HepG2 (cell line): ENCODE data around the gene PLPP3. TPM values are rescaled to one million over a fixed set of nuclear protein-coding genes. Genes with fewer than 3 reads are reported as not detected.
A peak's percentile ranks its signal among the peaks of the same experiment; 100 is the strongest.

Experiments
- ELF4 ChIP-seq: sonication (generic); formaldehyde crosslinking; IDR thresholded peaks from 2 replicates; pipeline ENCODE4 v1.5.0; 2020; ENCODE audit warnings: missing genetic modification reagents, mild to moderate bottlenecking, moderate library complexity, borderline replicate concordance
- GRHL1 ChIP-seq: sonication (generic); formaldehyde crosslinking; conservative IDR thresholded peaks from 2 replicates; pipeline ENCODE4 v1.8.0; 2022; ENCODE audit warnings: missing genetic modification reagents
- HNF4G ChIP-seq, 2 experiments: sonication (generic) in 1 of 2; formaldehyde crosslinking in 1 of 2; IDR thresholded peaks; 2 replicates each; pipeline versions ENCODE4 v1.4.0 to v1.6.1; 2011 to 2020; ENCODE audit warnings: borderline replicate concordance in 2 of 2, low read depth in 2 of 2, mild to moderate bottlenecking in 2 of 2, low read length in 1 of 2, missing genetic modification reagents in 1 of 2, moderate library complexity in 1 of 2
- HNRNPUL1 ChIP-seq: fragments of 200-400 bp; formaldehyde crosslinking; IDR thresholded peaks from 2 replicates; pipeline ENCODE4 v1.6.1; 2017; ENCODE audit warnings: low read depth, mild to moderate bottlenecking, low read length, moderate library complexity
- LBX2 ChIP-seq: sonication (generic); formaldehyde crosslinking; IDR thresholded peaks from 2 replicates; pipeline ENCODE4 v1.5.0; 2020; ENCODE audit warnings: missing genetic modification reagents, mild to moderate bottlenecking, borderline replicate concordance
- MAFF ChIP-seq: IDR thresholded peaks from 2 replicates; pipeline ENCODE4 v1.6.1; 2011; ENCODE audit warnings: low read depth, low read length, improper control_type of control experiment
- NFAT5 ChIP-seq: sonication (generic); formaldehyde crosslinking; IDR thresholded peaks from 2 replicates; pipeline ENCODE4 v1.4.0; 2020; ENCODE audit warnings: missing genetic modification reagents
- NPAS2 ChIP-seq: sonication (generic); formaldehyde crosslinking; IDR thresholded peaks from 2 replicates; pipeline ENCODE4 v1.8.0; 2022; ENCODE audit warnings: mild to moderate bottlenecking, missing genetic modification reagents, borderline replicate concordance
- PAX8 ChIP-seq: sonication (generic); formaldehyde crosslinking; IDR thresholded peaks from 2 replicates; pipeline ENCODE4 v1.8.0; 2022; ENCODE audit warnings: mild to moderate bottlenecking, missing genetic modification reagents, borderline replicate concordance
- PCBP1 ChIP-seq: fragments of 200-400 bp; formaldehyde crosslinking; IDR thresholded peaks from 2 replicates; pipeline ENCODE4 v1.6.1; 2017; ENCODE audit warnings: mild to moderate bottlenecking, low read depth, low read length, borderline replicate concordance
- REXO4 ChIP-seq: sonication (generic); formaldehyde crosslinking; IDR thresholded peaks from 2 replicates; pipeline ENCODE4 v1.8.0; 2022; ENCODE audit warnings: missing genetic modification reagents, mild to moderate bottlenecking, borderline replicate concordance
- SIN3B ChIP-seq: fragments of 150-350 bp; IDR thresholded peaks from 2 replicates; pipeline ENCODE4 v1.6.1; 2014; ENCODE audit warnings: low read length
- THAP7 ChIP-seq: sonication (generic); formaldehyde crosslinking; IDR thresholded peaks from 2 replicates; pipeline ENCODE4 v1.8.1; 2023; ENCODE audit warnings: mild to moderate bottlenecking, missing genetic modification reagents
- TRIM22 ChIP-seq: fragments of 450-650 bp; IDR thresholded peaks from 2 replicates; pipeline ENCODE4 v1.6.1; 2017
- WIZ ChIP-seq: sonication (generic); formaldehyde crosslinking; IDR thresholded peaks from 2 replicates; pipeline ENCODE4 v1.5.1; 2020; ENCODE audit warnings: mild to moderate bottlenecking, missing genetic modification reagents
- ZFAT ChIP-seq: sonication (generic); formaldehyde crosslinking; conservative IDR thresholded peaks from 2 replicates; pipeline ENCODE4 v1.8.1; 2023; ENCODE audit warnings: missing genetic modification reagents, inconsistent platforms
- ZKSCAN8 ChIP-seq: IDR thresholded peaks from 2 replicates; pipeline ENCODE4 v1.6.1; 2016; ENCODE audit warnings: borderline replicate concordance, missing genetic modification reagents, missing compliant biosample characterization
- ZNF460 ChIP-seq: sonication (generic); formaldehyde crosslinking; IDR thresholded peaks from 2 replicates; pipeline ENCODE4 v1.5.1; 2020; ENCODE audit warnings: missing genetic modification reagents, mild to moderate bottlenecking, borderline replicate concordance
- polyA plus RNA-seq, 8 experiments: library from polyadenylated mRNA; depleted of rRNA in 3 of 8; stranded (reverse) in 7 of 8; unstranded in 1 of 8; fragments of >200 nt; fragmentation: Illumina TruSeq in 4 of 8; extraction: Trizol in 4 of 8; gene quantifications; 2 replicates each; pipeline versions ENCODE4 v1.2.1 to v1.2.3, GENCODE V29; 2011 to 2016; ENCODE audit warnings: low read depth in 4 of 8, missing spikeins in 1 of 8, mixed read lengths in 1 of 8; ENCODE audit not compliant: insufficient read depth in 1 of 8
- total RNA-seq, 5 experiments: library from RNA; depleted of rRNA; stranded (reverse); fragments of >200 nt; fragmentation: Illumina TruSeq; extraction: Trizol; gene quantifications; 2 replicates each; pipeline ENCODE4 v1.2.3, GENCODE V29; 2016; ENCODE audit warnings: low read depth in 1 of 5

The PLPP3 gene
- total and polyA plus RNA-seq, 2 of the 13 experiments (the other 11 are each of a cell fraction or from before 2014, with no cell fraction given), result 49.7 to 65.8 TPM

- TF ChIP-seq TRIM22 (no peak), PCBP1 (no peak), ZKSCAN8 (CRISPR knock-in tag) (no peak), WIZ (no peak), ZNF460 (CRISPR knock-in tag) (no peak), LBX2 (CRISPR knock-in tag) (no peak), GRHL1 (no peak), ZFAT (CRISPR knock-in tag) (no peak), PAX8 (CRISPR knock-in tag) (no peak), THAP7 (CRISPR knock-in tag) (no peak), NPAS2 (no peak), REXO4 (CRISPR knock-in tag) (no peak), MAFF (no peak), HNF4G (IDR thresholded peaks at IDR 0.05; ENCODE audit: borderline replicate concordance, low read depth, low read length) (no peak; the same call in 1 of the 2 replicates), HNF4G (CRISPR knock-in tag; IDR thresholded peaks at IDR 0.05; ENCODE audit: borderline replicate concordance, low read depth) (no peak), SIN3B (no peak), HNRNPUL1 (no peak), ELF4 (no peak), NFAT5 (0 out of 2 replicates have a peak, but pooled peaks have one; percentile 19)
Observed at GRCh38 chr1:56477164-56478111, 101.9 kb downstream of the PLPP3 start (continued).
